Right hindlimb (tissue), 1 donor: Measurements from ENCODE around the gene GRIK1.

Experiments
- DNase-seq: peaks from one replicate; pipeline ENCODE4 v3.0.0-alpha.2; 2018

The GRIK1 gene

GRCh38 chr21:29511096-29511495 lies 428.7 kb downstream of the GRIK1 start:
- DNase-seq = no peak

- DNase-seq = no peak
Observed at GRCh38 chr21:29509121-29509520, 430.7 kb downstream of the GRIK1 start.

GRCh38 chr21:29508301-29508700 lies 431.5 kb downstream of the GRIK1 start:
- no peak for DNase-seq

GRCh38 chr21:29506947-29507346 lies 432.8 kb downstream of the GRIK1 start:
- DNase-seq = no peak

- DNase-seq = no peak
Observed at GRCh38 chr21:29506214-29506613, 433.6 kb downstream of the GRIK1 start.

- DNase-seq = no peak
Observed at GRCh38 chr21:29504751-29505321, 435.0 kb downstream of the GRIK1 start.

- no peak for DNase-seq
Observed at GRCh38 chr21:29501451-29501850, 438.3 kb downstream of the GRIK1 start.

- no peak for DNase-seq
Observed at GRCh38 chr21:29499734-29500343, 440.0 kb downstream of the GRIK1 start.

- DNase-seq = no peak
Observed at GRCh38 chr21:29499229-29499628, 440.6 kb downstream of the GRIK1 start.

- DNase-seq = no peak
Observed at GRCh38 chr21:29496337-29496736, 443.5 kb downstream of the GRIK1 start.

- DNase-seq = no peak
Observed at GRCh38 chr21:29490016-29490415, 449.8 kb downstream of the GRIK1 start.

- no peak for DNase-seq
Observed at GRCh38 chr21:29487154-29487553, 452.6 kb downstream of the GRIK1 start.
